HG02981 (cell line): ENCODE measurements around the gene REXO1.

Experiments
- ATAC-seq: cut with Tn5 transposase; IDR thresholded peaks from one replicate; pipeline ENCODE4 v1.9.1; 2021; ENCODE audit warnings: mild to moderate bottlenecking, moderate library complexity; ENCODE audit not compliant: unreplicated experiment

REXO1 gene

GRCh38 chr19:1836458-1837221, 11.6 kb downstream of the REXO1 start:
- no peak for ATAC-seq

- no peak for ATAC-seq
Observed at GRCh38 chr19:1833540-1833939, 14.7 kb downstream of the REXO1 start.

GRCh38 chr19:1832046-1832663, 16.1 kb downstream of the REXO1 start:
- no peak for ATAC-seq

GRCh38 chr19:1830978-1831377, 17.3 kb downstream of the REXO1 start:
- no peak for ATAC-seq

- ATAC-seq, result no peak
Observed at GRCh38 chr19:1830568-1830967, 17.7 kb downstream of the REXO1 start.

GRCh38 chr19:1829958-1830357, 18.3 kb downstream of the REXO1 start:
- no peak for ATAC-seq

GRCh38 chr19:1828279-1829238, 19.7 kb downstream of the REXO1 start:
- ATAC-seq, result no peak

- no peak for ATAC-seq
Observed at GRCh38 chr19:1827566-1828278, 20.6 kb downstream of the REXO1 start.

- ATAC-seq, result no peak
Observed at GRCh38 chr19:1826557-1827521, 21.4 kb downstream of the REXO1 start.

GRCh38 chr19:1825909-1826556, 22.2 kb downstream of the REXO1 start:
- ATAC-seq, result no peak

GRCh38 chr19:1824252-1824622, 24.0 kb downstream of the REXO1 start:
- ATAC-seq, result no peak

GRCh38 chr19:1823539-1824251, 24.6 kb downstream of the REXO1 start:
- no peak for ATAC-seq

- ATAC-seq, result no peak
Observed at GRCh38 chr19:1823020-1823419, 25.3 kb downstream of the REXO1 start.

GRCh38 chr19:1822210-1822609, 26.1 kb downstream of the REXO1 start:
- no peak for ATAC-seq

- no peak for ATAC-seq
Observed at GRCh38 chr19:1819341-1820255, 28.7 kb downstream of the REXO1 start.

- ATAC-seq, result no peak
Observed at GRCh38 chr19:1818549-1819195, 29.6 kb downstream of the REXO1 start.

GRCh38 chr19:1817553-1818179, 30.6 kb downstream of the REXO1 start:
- ATAC-seq, result no peak
